Upper lobe of left lung (tissue), 6 donors: Measurements from ENCODE around the gene CEP104. TPM values are rescaled to one million over a fixed set of nuclear protein-coding genes. Genes with fewer than 3 reads are reported as not detected.

Source experiments
- ATAC-seq, 2 donors: fragments of 200-7000 bp; cut with Tn5 transposase; one replicate each; pipeline ENCODE4 v1.9.1; 2022; ENCODE audit warnings: mild to moderate bottlenecking in 2 of 2, moderate library complexity in 2 of 2; ENCODE audit not compliant: low FRiP score in 2 of 2
- DNase-seq, 2 donors: peaks; one replicate each; pipeline ENCODE4 v3.0.0-alpha.2; 2019 to 2020
- H3K27ac ChIP-seq, 4 donors: fragments of 200-600 bp; sonication (generic); one replicate each; pipeline ENCODE4 v1.5.1; 2016 to 2019
- H3K27me3 ChIP-seq, 4 donors: fragments of 200-600 bp; sonication (generic); one replicate each; pipeline ENCODE4 v1.5.1; 2017 to 2019
- H3K36me3 ChIP-seq, 4 donors: fragments of 200-600 bp; sonication (generic); one replicate each; pipeline ENCODE4 v1.5.1; 2016 to 2019
- H3K4me1 ChIP-seq, 4 donors: fragments of 200-600 bp; sonication (generic); one replicate each; pipeline ENCODE4 v1.5.1; 2018 to 2019
- H3K4me3 ChIP-seq, 4 donors: fragments of 200-600 bp; sonication (generic); one replicate each; pipeline ENCODE4 v1.5.1; 2017 to 2019; ENCODE audit warnings: mild to moderate bottlenecking in 2 of 4, moderate library complexity in 1 of 4
- H3K9me3 ChIP-seq, 4 donors: fragments of 200-600 bp; sonication (generic); one replicate each; pipeline ENCODE4 v1.5.1; 2018 to 2019
- CTCF ChIP-seq, 6 experiments: fragments of 450-650 bp in 4 of 6; fragments of 200-600 bp in 2 of 6; sonication (generic) in 2 of 6; IDR thresholded peaks; one replicate each; pipeline ENCODE4 v1.5.1; 2016 to 2019; ENCODE audit warnings: antibody characterized with exemption in 6 of 6
- EP300 ChIP-seq, 4 donors: sonication (generic); formaldehyde crosslinking; IDR thresholded peaks; one replicate each; pipeline ENCODE4 v1.5.1; 2017; ENCODE audit warnings: antibody characterized with exemption in 4 of 4, control low read depth in 2 of 4
- POLR2A ChIP-seq, 4 donors: fragments of 450-650 bp; IDR thresholded peaks; one replicate each; pipeline ENCODE4 v1.5.1; 2016 to 2017; ENCODE audit warnings: antibody characterized with exemption in 4 of 4, mild to moderate bottlenecking in 2 of 4
- POLR2AphosphoS5 ChIP-seq, 2 donors: sonication (generic); formaldehyde crosslinking; IDR thresholded peaks; one replicate each; pipeline ENCODE4 v1.5.1; 2017; ENCODE audit warnings: antibody characterized with exemption in 2 of 2
- WGBS, 2 donors: methylation state at CpG; one replicate each; pipeline ENCODE4 v1.1.5; 2017 to 2018; 5-methylcytosine and 5-hydroxymethylcytosine counted together
- total RNA-seq, 6 donors: library from RNA; depleted of rRNA in 4 of 6; stranded (reverse); fragments of >200 nt in 4 of 6; gene quantifications; one replicate each; pipeline versions ENCODE4 v1.1.0 to v1.2.1, GENCODE V29; 2016 to 2021
- donor health status: DM: no; HTN: no; CAD: no; lungs with moderate emphysema.
- donor health status: DM: no; HTN: yes; CAD: no; lungs with severe emphysema.

CEP104 gene
- total RNA-seq, 6 donors from 2014 or later: 37.7 to 118 (median 53.6) TPM

GRCh38 chr1:3821004-3821403 is 36.0 kb downstream of the CEP104 start:
- H3K4me1 ChIP-seq: no peaks in the 10 kb centered on the region
- H3K27ac ChIP-seq: no peak overlapping the region
- no peaks in the 10 kb centered on the region for H3K27me3 ChIP-seq
- DNase-seq: no peak
- peaks cover 16 to 83% (median 56%) of the 10 kb centered on the region in 4 donors for H3K36me3 ChIP-seq
- WGBS, 2 donors: 87 to 90% methylated on average over 6 of the region's 6 CpGs
- ATAC-seq: no peak
- H3K4me3 ChIP-seq: no peak overlapping the region
- no peaks in the 10 kb centered on the region for H3K9me3 ChIP-seq
- no peak for TF ChIP-seq CTCF (IDR thresholded peaks at IDR 0.05)
- no peak for TF ChIP-seq POLR2A (IDR thresholded peaks at IDR 0.05)
- no peak for TF ChIP-seq POLR2AphosphoS5 (IDR thresholded peaks at IDR 0.05)
- no peak for TF ChIP-seq EP300 (IDR thresholded peaks at IDR 0.05)

GRCh38 chr1:3820316-3820715 is 36.7 kb downstream of the CEP104 start:
- H3K9me3 ChIP-seq: no peaks in the 10 kb centered on the region
- H3K27ac ChIP-seq: no peak overlapping the region
- no peak overlapping the region for H3K4me3 ChIP-seq
- ATAC-seq (no peak), DNase-seq (no peak)
- H3K36me3 ChIP-seq: peaks cover 11 to 83% (median 56%) of the 10 kb centered on the region in 4 donors
- no peak for TF ChIP-seq CTCF (IDR thresholded peaks at IDR 0.05)
- no peak for TF ChIP-seq POLR2AphosphoS5 (IDR thresholded peaks at IDR 0.05)
- H3K27me3 ChIP-seq: no peaks in the 10 kb centered on the region
- WGBS, 2 donors: 85 to 93% methylated on average over 8 of the region's 8 CpGs
- no peaks in the 10 kb centered on the region for H3K4me1 ChIP-seq

GRCh38 chr1:3819771-3820200 is 37.2 kb downstream of the CEP104 start:
- H3K27ac ChIP-seq: no peak overlapping the region
- H3K36me3 ChIP-seq: peaks cover 12 to 84% (median 57%) of the 10 kb centered on the region in 4 donors
- H3K4me1 ChIP-seq: no peaks in the 10 kb centered on the region
- H3K27me3 ChIP-seq: no peaks in the 10 kb centered on the region
- 73% methylated on average over 10 of the region's 10 CpGs for WGBS, 2 donors
- ATAC-seq (no peak), DNase-seq (no peak)
- TF ChIP-seq POLR2A (IDR thresholded peaks at IDR 0.05) (no peak), POLR2AphosphoS5 (IDR thresholded peaks at IDR 0.05) (no peak), CTCF (IDR thresholded peaks at IDR 0.05) (no peak), EP300 (IDR thresholded peaks at IDR 0.05) (no peak)
- no peak overlapping the region for H3K4me3 ChIP-seq
- H3K9me3 ChIP-seq: no peaks in the 10 kb centered on the region

GRCh38 chr1:3817821-3818597 is 39.0 kb downstream of the CEP104 start:
- Histone ChIP-seq H3K4me3 (no peak overlapping the region), H3K4me1 (no peaks in the 10 kb centered on the region), H3K27ac (no peak overlapping the region), H3K9me3 (no peaks in the 10 kb centered on the region), H3K36me3 (peaks cover 16 to 80% (median 50%) of the 10 kb centered on the region in 4 donors), H3K27me3 (no peaks in the 10 kb centered on the region)
- no peak for DNase-seq
- TF ChIP-seq POLR2AphosphoS5 (IDR thresholded peaks at IDR 0.05) (no peak), EP300 (IDR thresholded peaks at IDR 0.05) (no peak), POLR2A (IDR thresholded peaks at IDR 0.05) (no peak), CTCF (IDR thresholded peaks at IDR 0.05) (no peak)
- 90 to 91% methylated on average over 28 of the region's 28 CpGs for WGBS, 2 donors
- no peak for ATAC-seq
